ENCODE results near the gene OR4C46.
"Not testable (repeated sequence)": the region's sequence is repeated elsewhere in the genome, so short reads cannot be mapped to it uniquely, and the experiment has no call there.

OR4C46 gene

DNA sequence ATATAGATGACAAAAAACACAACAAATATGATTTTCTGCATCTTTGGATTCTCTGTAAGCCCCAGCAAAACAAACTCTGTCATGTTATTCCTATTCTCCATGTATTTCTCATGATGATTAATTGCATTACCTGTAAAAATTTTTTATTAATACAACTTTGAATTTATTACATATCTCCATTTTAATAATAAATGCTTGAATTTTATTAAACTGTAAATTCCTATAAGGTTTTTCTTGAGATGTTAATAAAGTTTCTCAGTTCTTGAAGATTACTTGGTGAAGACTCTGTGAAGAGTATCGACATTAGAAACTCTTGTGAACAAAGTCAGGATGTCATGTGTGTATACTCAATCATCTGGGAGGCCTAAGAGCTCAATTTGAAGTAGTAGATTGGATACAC lies at the start of gene OR4C46:
Gene OR4C46 (minus strand): TSS at position 101 of the 400 bp plus-strand sequence. CDS start 0 bp downstream, at position 101.
- DNase-seq = no peak

DNA sequence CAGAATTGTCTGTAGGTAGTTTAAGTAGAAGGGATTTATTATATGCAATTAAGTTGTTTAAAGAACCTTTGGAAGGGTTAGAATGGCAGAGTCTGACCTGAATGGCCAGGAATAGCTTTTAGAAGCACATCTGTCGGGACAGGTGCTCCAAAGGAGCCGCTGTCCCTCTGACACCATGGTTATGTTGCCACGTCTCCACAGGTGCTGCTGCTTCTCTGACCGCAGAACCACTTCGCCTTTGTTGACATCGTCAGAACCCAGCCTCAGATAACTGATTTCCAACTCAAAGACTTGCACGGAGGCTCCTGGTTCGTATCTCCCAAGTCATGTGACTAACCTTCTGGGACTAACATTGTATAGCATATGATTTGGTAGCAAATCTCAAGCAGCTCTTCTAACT lies 41.8 kb upstream of the OR4C46 start:
- not testable (repeated sequence) for DNase-seq

DNA sequence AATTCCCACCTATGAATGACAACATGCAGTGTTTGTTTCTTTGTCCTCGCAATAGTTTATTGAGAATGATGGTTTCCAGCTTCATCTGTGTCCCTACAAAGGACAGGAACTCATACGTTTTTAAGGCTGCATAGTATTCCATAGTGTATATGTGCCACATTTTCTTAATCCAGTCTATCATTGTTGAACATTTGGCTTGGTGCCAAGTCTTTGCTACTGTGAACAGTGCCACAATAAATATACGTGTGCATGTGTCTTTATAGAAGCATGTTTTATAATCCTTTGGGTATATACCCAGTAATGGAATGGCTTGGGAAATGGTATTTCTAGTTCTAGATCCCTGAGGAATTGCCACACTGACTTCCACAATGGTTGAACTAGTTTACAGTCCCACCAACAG lies 42.4 kb downstream of the OR4C46 start:
- DNase-seq = not testable (repeated sequence)

DNA sequence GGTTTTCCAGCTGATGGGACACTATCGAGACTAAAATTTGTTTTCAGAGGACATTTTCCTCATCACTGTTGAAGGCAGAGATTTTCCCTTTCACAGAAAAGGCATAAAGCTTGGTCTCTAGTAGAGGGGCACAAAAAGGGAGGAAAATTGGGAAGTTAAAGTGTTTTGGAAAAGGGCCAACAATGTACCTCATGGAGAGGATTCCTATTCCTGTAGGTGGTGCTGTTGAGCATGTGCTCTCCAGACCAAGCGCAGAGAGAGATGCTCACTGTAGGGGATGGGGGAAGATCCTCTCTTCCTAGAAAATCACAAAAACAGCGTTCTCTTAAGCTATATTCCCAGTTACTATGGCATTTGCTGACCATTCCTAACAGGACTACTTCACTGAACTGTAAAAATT lies 44.9 kb downstream of the OR4C46 start:
- no peak for DNase-seq

DNA sequence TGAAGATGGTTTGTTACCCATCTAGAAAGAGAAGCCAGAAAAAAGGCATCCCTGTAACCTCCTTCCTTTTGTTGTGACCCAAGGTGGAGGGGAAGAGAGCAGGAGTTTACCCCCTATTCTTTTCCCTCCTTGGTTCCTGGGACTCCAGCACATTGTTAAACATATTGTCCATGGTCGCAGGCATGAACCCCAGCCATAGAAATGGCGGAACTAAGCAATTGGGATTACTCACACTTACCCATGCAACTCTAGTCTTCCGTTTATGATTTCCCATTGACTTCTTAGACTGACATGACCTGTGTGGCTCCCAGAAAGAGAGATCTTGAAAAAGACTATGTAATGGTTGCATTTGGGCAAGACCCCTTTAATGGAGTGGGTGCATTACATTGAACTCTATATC lies 45.4 kb downstream of the OR4C46 start:
- no peak for DNase-seq

Measured in NCI-H1436 (cell line).